Loucy (cell line): Measurements from ENCODE around the gene AGAP1.
A peak's percentile ranks its signal among the peaks of the same experiment; 100 is the strongest.

ENCODE experiments used
- H2AFZ ChIP-seq: fragments of 200-600 bp; sonication (generic); 2 replicates; pipeline ENCODE4 v1.6.0; 2016; ENCODE audit warnings: antibody characterized with exemption, mild to moderate bottlenecking, low read length, moderate library complexity
- H3F3A ChIP-seq: fragments of 200-600 bp; 2 replicates; pipeline ENCODE4 v1.6.0; 2016; ENCODE audit warnings: antibody characterized with exemption, low read depth, mild to moderate bottlenecking
- H3K27me3 ChIP-seq: fragments of 200-600 bp; sonication (generic); 2 replicates; pipeline ENCODE4 v1.6.1; 2014; ENCODE audit warnings: low read length, mild to moderate bottlenecking; ENCODE audit not compliant: insufficient read depth, poor library complexity, severe bottlenecking
- H3K36me3 ChIP-seq: fragments of 200-600 bp; sonication (generic); 2 replicates; pipeline ENCODE4 v1.6.1; 2016; ENCODE audit warnings: low read length; ENCODE audit not compliant: insufficient read depth
- H3K4me1 ChIP-seq: fragments of 200-600 bp; sonication (generic); 2 replicates; pipeline ENCODE4 v1.5.1; 2014; ENCODE audit warnings: low read length, mild to moderate bottlenecking; ENCODE audit not compliant: insufficient read depth, poor library complexity, severe bottlenecking
- H3K4me2 ChIP-seq: fragments of 200-600 bp; sonication (generic); 2 replicates; pipeline ENCODE4 v1.6.0; 2014; ENCODE audit warnings: antibody characterized with exemption, low read length, low read depth, mild to moderate bottlenecking; ENCODE audit not compliant: poor library complexity, severe bottlenecking
- H3K4me3 ChIP-seq: fragments of 200-600 bp; sonication (generic); 2 replicates; pipeline ENCODE4 v1.5.1; 2014; ENCODE audit warnings: low read length, mild to moderate bottlenecking, mixed read lengths; ENCODE audit not compliant: poor library complexity, severe bottlenecking
- H3K79me2 ChIP-seq: fragments of 200-600 bp; sonication (generic); 2 replicates; pipeline ENCODE4 v1.6.1; 2014; ENCODE audit warnings: low read length; ENCODE audit not compliant: insufficient read depth
- H3K9ac ChIP-seq: fragments of 200-600 bp; sonication (generic); 2 replicates; pipeline ENCODE4 v1.6.0; 2014; ENCODE audit warnings: mild to moderate bottlenecking, low read depth, low read length, moderate library complexity; ENCODE audit not compliant: poor library complexity, severe bottlenecking
- H3K9me2 ChIP-seq: fragments of 200-600 bp; sonication (generic); replicated peaks from 2 replicates; pipeline ENCODE4 v1.6.1; 2016; ENCODE audit warnings: low read depth, low read length, mixed read lengths
- H3K9me3 ChIP-seq: fragments of 200-600 bp; sonication (generic); 2 replicates; pipeline ENCODE4 v1.6.1; 2014; ENCODE audit warnings: mild to moderate bottlenecking, antibody characterized with exemption, low read length, low read depth; ENCODE audit not compliant: insufficient read depth
- H4K20me1 ChIP-seq: fragments of 200-600 bp; sonication (generic); 2 replicates; pipeline ENCODE4 v1.6.0; 2014; ENCODE audit warnings: antibody characterized with exemption, low read length, mild to moderate bottlenecking; ENCODE audit not compliant: insufficient read depth, poor library complexity, severe bottlenecking
- CTCF ChIP-seq: fragments of 200-600 bp; sonication (generic); conservative IDR thresholded peaks from 2 replicates; pipeline ENCODE4 v1.5.1; 2014; ENCODE audit warnings: mild to moderate bottlenecking, antibody characterized with exemption, low read length
- EZH2phosphoT487 ChIP-seq: fragments of 200-600 bp; IDR thresholded peaks from 2 replicates; pipeline ENCODE4 v1.6.1; 2018; ENCODE audit warnings: antibody characterized with exemption, mild to moderate bottlenecking, moderate library complexity, borderline replicate concordance

AGAP1 gene

GRCh38 chr2:235934774-235935484 lies 441.1 kb downstream of the AGAP1 start:
- no peak overlapping the region for H2AFZ ChIP-seq
- H3K9me2 ChIP-seq: no peaks in the 10 kb centered on the region
- H3K9me3 ChIP-seq: peaks cover 7% of the 10 kb centered on the region; the same call in 1 of the 2 replicates
- H3K4me3 ChIP-seq: no peak overlapping the region
- TF ChIP-seq CTCF: no peak
- no peak for TF ChIP-seq EZH2phosphoT487
- H3K4me1 ChIP-seq: no peaks in the 10 kb centered on the region
- no peaks in the 10 kb centered on the region for H3F3A ChIP-seq
- no peaks in the 10 kb centered on the region for H3K27me3 ChIP-seq
- H3K9ac ChIP-seq: no peak overlapping the region
- no peaks in the 10 kb centered on the region for H3K79me2 ChIP-seq
- no peak overlapping the region for H3K4me2 ChIP-seq
- H3K36me3 ChIP-seq: peaks cover 3% of the 10 kb centered on the region; the same call in 1 of the 2 replicates
- H4K20me1 ChIP-seq: no peaks in the 10 kb centered on the region

GRCh38 chr2:235935773-235936172 lies 441.9 kb downstream of the AGAP1 start:
- Histone ChIP-seq H3K4me2 (no peak overlapping the region), H3K4me3 (no peak overlapping the region), H3K9me2 (no peaks in the 10 kb centered on the region), H3K4me1 (no peaks in the 10 kb centered on the region), H3K36me3 (peaks cover 3% of the 10 kb centered on the region; the same call in 1 of the 2 replicates), H4K20me1 (no peaks in the 10 kb centered on the region), H3K79me2 (no peaks in the 10 kb centered on the region), H3F3A (no peaks in the 10 kb centered on the region), H2AFZ (no peak overlapping the region), H3K27me3 (no peaks in the 10 kb centered on the region), H3K9ac (no peak overlapping the region), H3K9me3 (peaks cover 7% of the 10 kb centered on the region; the same call in 1 of the 2 replicates)
- TF ChIP-seq CTCF (no peak), EZH2phosphoT487 (no peak)

GRCh38 chr2:235936493-235936892 lies 442.6 kb downstream of the AGAP1 start:
- no peaks in the 10 kb centered on the region for H3K79me2 ChIP-seq
- TF ChIP-seq CTCF: peak; percentile 37; the same call in 1 of the 2 replicates
- no peak for TF ChIP-seq EZH2phosphoT487
- H3K4me1 ChIP-seq: no peaks in the 10 kb centered on the region

More at GRCh38 chr2:235936493-235936892, 442.6 kb downstream of the AGAP1 start:
- no peak overlapping the region for H2AFZ ChIP-seq
- no peaks in the 10 kb centered on the region for H3K9me2 ChIP-seq
- no peak overlapping the region for H3K4me2 ChIP-seq
- H4K20me1 ChIP-seq: no peaks in the 10 kb centered on the region
- H3K36me3 ChIP-seq: peaks cover 3% of the 10 kb centered on the region; the same call in 1 of the 2 replicates
- no peaks in the 10 kb centered on the region for H3F3A ChIP-seq
- H3K27me3 ChIP-seq: no peaks in the 10 kb centered on the region
- H3K9me3 ChIP-seq: peaks cover 7% of the 10 kb centered on the region; the same call in 1 of the 2 replicates
- H3K4me3 ChIP-seq: no peak overlapping the region
- no peak overlapping the region for H3K9ac ChIP-seq
